GM12872 (cell line): ENCODE measurements around the gene ZNF516.

Experiments used
- CTCF ChIP-seq: IDR thresholded peaks from 3 replicates; pipeline ENCODE4 v1.5.1; 2011; ENCODE audit warnings: low read depth, mild to moderate bottlenecking, low read length, moderate library complexity; ENCODE audit not compliant: insufficient read depth

ZNF516 gene

GRCh38 chr18:76365561-76365960 lies 129.5 kb downstream of the ZNF516 start:
- no peak for TF ChIP-seq CTCF

- TF ChIP-seq CTCF: no peak
Measured at GRCh38 chr18:76364282-76365259, 130.5 kb downstream of the ZNF516 start.

- TF ChIP-seq CTCF: no peak
Measured at GRCh38 chr18:76363436-76364120, 131.5 kb downstream of the ZNF516 start.

- TF ChIP-seq CTCF: no peak
Measured at GRCh38 chr18:76362676-76363075, 132.4 kb downstream of the ZNF516 start.

GRCh38 chr18:76361219-76361618 lies 133.8 kb downstream of the ZNF516 start:
- no peak for TF ChIP-seq CTCF

GRCh38 chr18:76359909-76360308 lies 135.1 kb downstream of the ZNF516 start:
- TF ChIP-seq CTCF: no peak

- TF ChIP-seq CTCF: no peak
Measured at GRCh38 chr18:76358774-76359173, 136.3 kb downstream of the ZNF516 start.
